Left lung (tissue), 10 donors: ENCODE measurements around the gene KIAA1549. TPM values are rescaled to one million over a fixed set of nuclear protein-coding genes. Genes with fewer than 3 reads are reported as not detected.

Experiments used
- ATAC-seq: fragments of 200-7000 bp; cut with Tn5 transposase; one replicate; pipeline ENCODE4 v1.9.1; 2020; ENCODE audit warnings: moderate library complexity
- DNase-seq, 4 donors: peaks; one replicate each; pipeline ENCODE4 v3.0.0-alpha.2; 2013 to 2020
- H3K27ac ChIP-seq, 2 donors: fragments of 200-600 bp; sonication (generic) in 1 of 2; one replicate each; pipeline versions ENCODE4 v1.5.0 to v1.8.0; 2020 to 2021
- H3K27me3 ChIP-seq, 2 donors: fragments of 200-600 bp; sonication (generic) in 1 of 2; one replicate each; pipeline versions ENCODE4 v1.5.0 to v1.8.0; 2020 to 2021
- H3K36me3 ChIP-seq, 2 donors: fragments of 200-600 bp; sonication (generic) in 1 of 2; one replicate each; pipeline versions ENCODE4 v1.5.0 to v1.8.0; 2020 to 2021
- H3K4me1 ChIP-seq, 2 donors: fragments of 200-600 bp; one replicate each; pipeline ENCODE4 v1.8.0; 2021
- H3K4me3 ChIP-seq, 2 donors: fragments of 200-600 bp; sonication (generic) in 1 of 2; one replicate each; pipeline versions ENCODE4 v1.5.0 to v1.8.0; 2020 to 2021; ENCODE audit warnings: mild to moderate bottlenecking in 1 of 2
- H3K9me3 ChIP-seq, 2 donors: fragments of 200-600 bp; sonication (generic) in 1 of 2; one replicate each; pipeline versions ENCODE4 v1.5.0 to v1.8.0; 2020 to 2021
- CTCF ChIP-seq, 2 donors: fragments of 200-600 bp; sonication (generic) in 1 of 2; IDR thresholded peaks; one replicate each; pipeline versions ENCODE4 v1.5.0 to v1.8.0; 2021; ENCODE audit warnings: antibody characterized with exemption in 2 of 2
- intact Hi-C, 2 donors: fragments of 100-400 bp; cut with DNase I; formaldehyde crosslinking; loops; one replicate each; pipeline versions ENCODE4 v1.11.2 to v1.14.2; 2022
- polyA plus RNA-seq, 6 donors: library from polyadenylated mRNA; unstranded; fragments of 120-200 nt; gene quantifications; one replicate each; pipeline ENCODE4 v1.2.1, GENCODE V29; 2013; ENCODE audit not compliant: insufficient read length in 6 of 6
- total RNA-seq, 2 donors: library from RNA; stranded (reverse); fragmentation: NEBNext Ultra II Directional; extraction: Animal tissue kit (Norgen Biotek cat#: 25700); gene quantifications; one replicate each; pipeline ENCODE4 v1.2.1, GENCODE V29; 2021
- donor health status: DM: no; HTN: yes; CAD: no.
- donor health status: DM: no; HTN: no; CAD: no.

Gene KIAA1549
- total and polyA plus RNA-seq, 8 donors: 4.1 to 16.9 (median 14.9) TPM

GRCh38 chr7:138853448-138853847 lies 127.7 kb downstream of the KIAA1549 start:
- Histone ChIP-seq H3K36me3 (peaks cover 0 to 9% of the 10 kb centered on the region in 2 donors), H3K4me1 (no peaks in the 10 kb centered on the region), H3K9me3 (peaks cover 0 to 8% of the 10 kb centered on the region in 2 donors), H3K4me3 (no peak overlapping the region), H3K27ac (no peak overlapping the region), H3K27me3 (no peaks in the 10 kb centered on the region)
- no peak for ATAC-seq
- no peak for TF ChIP-seq CTCF (IDR thresholded peaks at IDR 0.05)
- intact Hi-C loops: no loop called here
- no peak for DNase-seq

GRCh38 chr7:138852469-138852868 lies 128.7 kb downstream of the KIAA1549 start:
- no peak overlapping the region for H3K4me3 ChIP-seq
- no peak for TF ChIP-seq CTCF (IDR thresholded peaks at IDR 0.05)
- no peak for DNase-seq
- no peak for ATAC-seq
- no peaks in the 10 kb centered on the region for H3K27me3 ChIP-seq
- intact Hi-C loops: no loop called here
- peaks cover 0 to 9% of the 10 kb centered on the region in 2 donors for H3K36me3 ChIP-seq
- H3K27ac ChIP-seq: no peak overlapping the region
- no peaks in the 10 kb centered on the region for H3K4me1 ChIP-seq
- H3K9me3 ChIP-seq: no peaks in the 10 kb centered on the region

GRCh38 chr7:138849701-138850100 lies 131.5 kb downstream of the KIAA1549 start:
- Histone ChIP-seq H3K4me3 (no peak overlapping the region), H3K4me1 (no peaks in the 10 kb centered on the region), H3K27me3 (no peaks in the 10 kb centered on the region), H3K9me3 (no peaks in the 10 kb centered on the region), H3K27ac (no peak overlapping the region), H3K36me3 (peaks cover 0 to 9% of the 10 kb centered on the region in 2 donors)
- no peak for TF ChIP-seq CTCF (IDR thresholded peaks at IDR 0.05)
- DNase-seq (no peak), ATAC-seq (no peak)
- intact Hi-C loops: no loop called here

- no peak for TF ChIP-seq CTCF (IDR thresholded peaks at IDR 0.05)
- intact Hi-C loops: no loop called here
- DNase-seq: no peak
- Histone ChIP-seq H3K36me3 (peaks cover 0 to 9% of the 10 kb centered on the region in 2 donors), H3K4me1 (no peaks in the 10 kb centered on the region), H3K27ac (no peak overlapping the region), H3K4me3 (no peak overlapping the region), H3K27me3 (no peaks in the 10 kb centered on the region), H3K9me3 (no peaks in the 10 kb centered on the region)
- ATAC-seq: no peak
These were observed 132.9 kb downstream of the KIAA1549 start for GRCh38 chr7:138848056-138848980.

GRCh38 chr7:138845711-138846110 lies 135.5 kb downstream of the KIAA1549 start:
- H3K4me1 ChIP-seq: no peaks in the 10 kb centered on the region
- intact Hi-C loops: no loop called here
- H3K27me3 ChIP-seq: no peaks in the 10 kb centered on the region
- H3K4me3 ChIP-seq: no peak overlapping the region
- ATAC-seq (no peak), DNase-seq (peak in 1 of 4 donors; percentile 73)
- no peak overlapping the region for H3K27ac ChIP-seq
- no peaks in the 10 kb centered on the region for H3K9me3 ChIP-seq
- H3K36me3 ChIP-seq: peaks cover 0 to 5% of the 10 kb centered on the region in 2 donors
- no peak for TF ChIP-seq CTCF (IDR thresholded peaks at IDR 0.05)
